ENCODE data around the gene MAPK7.

Gene MAPK7

GRCh38 chr17:19424934-19425868 is 46.9 kb downstream of the MAPK7 start:
- DNase-seq = no peak

GRCh38 chr17:19426631-19427030 is 48.3 kb downstream of the MAPK7 start:
- no peak for DNase-seq

- no peak for DNase-seq
Observed at GRCh38 chr17:19431691-19432090, 53.4 kb downstream of the MAPK7 start.
